GM21529 (cell line): ENCODE measurements around the gene SYNDIG1.

Experiments
- ATAC-seq: cut with Tn5 transposase; IDR thresholded peaks from one replicate; pipeline ENCODE4 v1.9.1; 2021; ENCODE audit not compliant: unreplicated experiment

The SYNDIG1 gene

DNA sequence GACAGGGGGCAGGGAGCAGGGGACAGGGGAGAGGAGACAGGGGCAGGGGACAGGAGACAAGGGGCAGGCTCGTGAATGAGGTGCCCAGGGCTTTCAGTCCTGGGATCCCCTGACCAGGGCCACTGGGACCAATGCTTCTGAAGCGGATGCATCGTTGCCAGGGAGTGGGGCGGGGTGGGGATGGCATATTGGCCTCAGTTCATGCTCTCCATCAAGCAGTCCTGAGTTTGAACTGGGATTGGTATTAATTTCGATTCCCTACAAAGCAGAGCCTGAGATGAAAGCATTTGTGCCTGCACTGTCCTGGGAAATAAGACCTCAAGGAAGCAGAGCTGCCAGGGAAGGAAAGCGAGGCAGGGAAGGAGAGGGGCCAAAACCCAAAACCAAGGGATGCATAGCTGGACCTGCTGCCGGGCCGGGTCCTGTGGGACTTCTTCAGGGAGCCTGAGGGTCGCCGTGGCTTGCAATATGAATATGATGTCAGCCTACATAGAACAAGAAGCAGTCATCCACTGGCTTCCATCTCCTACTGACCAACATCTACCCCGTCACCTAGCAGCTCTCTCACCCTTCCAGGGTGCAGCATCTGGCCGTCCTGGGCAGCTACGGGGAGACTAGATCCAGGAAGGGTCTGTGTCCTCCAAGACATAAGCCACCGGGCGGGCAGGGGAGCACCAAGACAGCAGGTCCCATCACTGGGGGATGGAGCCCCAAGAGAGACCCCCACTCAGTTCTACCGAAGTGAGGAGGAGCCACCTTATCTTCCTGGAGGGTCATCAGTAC, 233.3 kb downstream of the SYNDIG1 start:
- ATAC-seq: no peak

GRCh38 chr20:24703284-24703610, 233.8 kb downstream of the SYNDIG1 start:
- no peak for ATAC-seq

DNA sequence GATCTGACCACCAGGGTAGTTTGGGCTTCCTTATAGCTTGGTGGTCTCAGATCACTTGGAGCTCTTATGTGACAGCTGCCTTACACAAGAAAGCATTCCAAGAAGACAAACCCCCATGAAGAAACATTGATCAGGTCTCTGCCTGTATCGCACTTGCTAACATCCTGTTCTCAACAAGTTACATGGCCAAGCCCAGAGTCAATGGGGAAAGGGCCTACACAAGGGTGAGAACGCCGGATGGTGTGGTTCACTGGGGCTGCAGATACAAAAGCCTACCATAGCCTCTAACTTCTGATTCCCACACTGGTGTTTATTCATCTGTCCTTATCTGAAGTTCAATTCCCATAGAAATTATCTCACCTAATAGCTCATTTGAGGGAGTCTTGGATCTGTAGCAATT, 235.5 kb downstream of the SYNDIG1 start:
- ATAC-seq: no peak

DNA sequence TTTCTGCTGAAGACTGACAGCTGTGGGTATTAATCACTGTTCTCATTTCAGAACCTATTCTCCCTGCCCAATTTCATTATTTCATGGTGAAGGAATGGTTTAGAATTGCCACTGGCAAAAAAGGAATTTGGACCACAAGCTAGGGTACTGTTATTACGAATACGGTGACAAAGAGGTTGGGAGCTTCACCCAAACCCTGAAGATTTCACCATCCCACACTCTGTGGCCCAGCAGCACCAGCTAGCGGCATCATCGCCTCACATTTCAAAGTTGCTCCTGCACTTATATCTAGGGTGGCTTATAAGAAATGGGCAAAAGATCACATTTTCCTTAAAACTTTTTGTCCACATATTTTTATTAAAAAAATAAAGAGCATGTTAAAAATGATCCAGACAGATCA, 236.1 kb downstream of the SYNDIG1 start:
- no peak for ATAC-seq

DNA sequence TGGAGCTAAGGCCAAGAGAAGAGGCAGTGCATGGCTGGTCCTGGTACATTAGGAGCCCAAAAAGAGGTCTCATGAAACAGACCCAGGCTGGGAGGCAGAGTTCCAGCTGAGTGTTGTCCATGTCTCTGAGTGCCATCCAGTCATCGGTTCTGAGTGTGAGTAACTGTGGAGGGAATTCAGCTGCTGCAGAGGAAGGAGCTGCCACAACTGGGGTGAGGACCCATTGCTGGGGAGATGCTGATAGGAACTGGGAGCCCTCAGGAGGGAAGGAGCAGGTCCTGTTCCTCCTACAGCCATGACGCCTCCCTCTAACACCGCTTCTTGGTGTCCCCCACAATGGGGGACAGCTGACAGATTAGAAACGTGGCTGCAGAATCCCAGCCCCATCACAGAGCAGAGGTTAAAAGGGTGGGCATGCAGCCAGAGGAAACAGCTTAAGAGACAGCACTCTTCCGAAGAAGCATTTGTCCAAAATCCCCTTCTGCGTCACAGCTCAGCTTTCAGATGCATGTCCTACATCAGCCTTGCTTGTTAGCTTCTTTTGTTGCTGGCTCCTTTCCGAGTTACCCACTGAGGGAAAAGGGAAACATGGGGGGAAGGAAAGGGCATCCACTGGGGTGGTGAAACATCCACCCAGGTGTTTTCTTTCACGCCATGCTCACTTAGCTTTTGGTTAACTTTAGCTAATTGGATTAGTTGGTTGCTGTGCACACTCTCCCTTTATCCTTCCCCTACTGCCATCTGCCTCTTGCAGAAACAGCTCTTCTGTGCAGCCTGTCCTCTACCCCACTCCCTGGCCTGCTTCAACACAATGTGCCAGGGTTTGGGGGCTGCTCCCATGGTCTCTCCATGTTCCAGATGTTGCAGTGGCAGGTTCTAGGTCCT, 239.2 kb downstream of the SYNDIG1 start:
- ATAC-seq: no peak
